ENCODE results near the gene SP2. TPM values are rescaled to one million over a fixed set of nuclear protein-coding genes. Genes with fewer than 3 reads are reported as not detected.

Gene SP2
- total and polyA plus RNA-seq, 2 donors (not counting 1 experiment from before 2014, with no cell fraction given) = 25.4 to 32.5 TPM

GRCh38 chr17:47891545-47892088 lies 4.4 kb upstream of the SP2 start:
- no peaks in the 10 kb centered on the region for H3K27me3 Mint-ChIP-seq
- DNase-seq (no peak), ATAC-seq (ENCODE audit: low read depth) (no peak)
- TF ChIP-seq CTCF (IDR thresholded peaks at IDR 0.05) (no peak), EZH2 (IDR thresholded peaks at IDR 0.05; ENCODE audit: borderline replicate concordance, insufficient read depth, low read depth, low read length, poor library complexity, severe bottlenecking) (no peak)
- POLR2A ChIA-PET = interaction anchor here (0.7 to 3.1 kb wide), 4 partner anchors 12 to 51 kb away, joined by 3 to 14 read pairs (median 6); partner anchors contain the start of genes PNPO and SCRN2
- no peaks in the 10 kb centered on the region for H3K9me3 Mint-ChIP-seq (ENCODE audit: insufficient read depth)
- Histone ChIP-seq H3K27ac (ENCODE audit: low read length in 2 of 2) (no peak overlapping the region), H3K36me3 (replicated peaks in 1 of 2; ENCODE audit: control extremely low read depth in 1 of 2, control insufficient read depth in 1 of 2, extremely low read depth in 1 of 2, insufficient read depth in 2 of 2, low read length in 1 of 2) (no peaks in the 10 kb centered on the region), H3K27me3 (replicated peaks in 1 of 4; ENCODE audit: control extremely low read depth in 1 of 4, control insufficient read depth in 3 of 4, insufficient read depth in 4 of 4, low read length in 3 of 4) (no peaks in the 10 kb centered on the region), H3K9me3 (ENCODE audit: control extremely low read depth in 1 of 3, control insufficient read depth in 2 of 3, insufficient read depth in 1 of 3, low read length in 2 of 3) (no peaks in the 10 kb centered on the region), H3K79me2 (ENCODE audit: control insufficient read depth, insufficient read depth, low read length) (peaks cover 14% of the 10 kb centered on the region), H4K20me1 (ENCODE audit: control insufficient read depth, insufficient read depth, low read length, poor library complexity, severe bottlenecking) (no peaks in the 10 kb centered on the region), H3K4me1 (ENCODE audit: control insufficient read depth in 2 of 2, insufficient read depth in 2 of 2, low read length in 2 of 2) (peaks cover 11 to 13% of the 10 kb centered on the region in 2 donors), H2AFZ (ENCODE audit: insufficient read depth, low read depth, low read length, poor library complexity, severe bottlenecking) (no peak overlapping the region), H3K9ac (ENCODE audit: low read length) (no peak overlapping the region), H3K4me2 (replicated peaks; ENCODE audit: low read depth, low read length, poor library complexity, severe bottlenecking) (no peak overlapping the region), H3K4me3 (ENCODE audit: control extremely low read depth in 1 of 5, extremely low read depth in 1 of 5, insufficient read depth in 1 of 5, low read depth in 2 of 5, low read length in 4 of 5) (no peak overlapping the region)
- CTCF ChIA-PET = interaction anchor here (1.6 to 15.3 kb wide), 3 partner anchors 48 to 79 kb away, joined by 5 to 436 read pairs (median 24); partner anchors contain the start of genes CDK5RAP3, SCRN2 and SP6
- peak overlapping the region; percentile 14 for H3K4me3 Mint-ChIP-seq
- H3K4me1 Mint-ChIP-seq = peaks cover 26% of the 10 kb centered on the region
- intact Hi-C loops (cut with micrococcal nuclease) = no loop called here
- H3K27ac Mint-ChIP-seq = peak overlapping the region; percentile 82
- WGBS (ENCODE audit: insufficient coverage) = 83% methylated on average over 1 of the region's 4 CpGs

Measured in B cell (primary cell).